GM18907 (cell line): ENCODE results near the gene CDKL4.
"Not testable (repeated sequence)": the region's sequence is repeated elsewhere in the genome, so short reads cannot be mapped to it uniquely, and the experiment has no call there.

Source experiments
- ATAC-seq: cut with Tn5 transposase; IDR thresholded peaks from one replicate; pipeline ENCODE4 v1.9.1; 2021; ENCODE audit warnings: mild to moderate bottlenecking, moderate library complexity; ENCODE audit not compliant: unreplicated experiment

CDKL4 gene

GRCh38 chr2:39179974-39180960 is 63.5 kb downstream of the CDKL4 start:
- no peak for ATAC-seq

- no peak for ATAC-seq
Measured at GRCh38 chr2:39178756-39179155, 65.0 kb downstream of the CDKL4 start.

- ATAC-seq = no peak
Measured at GRCh38 chr2:39176997-39177396, 66.8 kb downstream of the CDKL4 start.

- no peak for ATAC-seq
Measured at GRCh38 chr2:39175026-39175812, 68.6 kb downstream of the CDKL4 start.

GRCh38 chr2:39174022-39174421 is 69.7 kb downstream of the CDKL4 start:
- no peak for ATAC-seq

GRCh38 chr2:39172047-39172706 is 71.6 kb downstream of the CDKL4 start:
- ATAC-seq = not testable (repeated sequence)

GRCh38 chr2:39171621-39172020 is 72.1 kb downstream of the CDKL4 start:
- ATAC-seq = no peak

GRCh38 chr2:39164089-39164488 is 79.7 kb downstream of the CDKL4 start:
- no peak for ATAC-seq

- ATAC-seq = no peak
Measured at GRCh38 chr2:39160982-39161381, 82.8 kb downstream of the CDKL4 start.

- no peak for ATAC-seq
Measured at GRCh38 chr2:39159283-39159682, 84.5 kb downstream of the CDKL4 start.

GRCh38 chr2:39158351-39158750 is 85.4 kb downstream of the CDKL4 start:
- ATAC-seq = no peak

GRCh38 chr2:39156846-39157245 is 86.9 kb downstream of the CDKL4 start:
- no peak for ATAC-seq

- ATAC-seq = no peak
Measured at GRCh38 chr2:39156107-39156506, 87.7 kb downstream of the CDKL4 start.

GRCh38 chr2:39155573-39155972 is 88.2 kb downstream of the CDKL4 start:
- not testable (repeated sequence) for ATAC-seq

GRCh38 chr2:39154944-39155343 is 88.8 kb downstream of the CDKL4 start:
- no peak for ATAC-seq

- ATAC-seq = no peak
Measured at GRCh38 chr2:39153312-39153711, 90.5 kb downstream of the CDKL4 start.

- ATAC-seq = no peak
Measured at GRCh38 chr2:39152504-39152903, 91.3 kb downstream of the CDKL4 start.

- ATAC-seq = no peak
Measured at GRCh38 chr2:39150890-39151497, 92.8 kb downstream of the CDKL4 start.

- ATAC-seq = no peak
Measured at GRCh38 chr2:39150102-39150562, 93.6 kb downstream of the CDKL4 start.

GRCh38 chr2:39146630-39147029 is 97.1 kb downstream of the CDKL4 start:
- no peak for ATAC-seq
